ENCODE results near the gene SLC26A11. TPM values are rescaled to one million over a fixed set of nuclear protein-coding genes. Genes with fewer than 3 reads are reported as not detected.

SLC26A11 gene
- total and polyA plus RNA-seq, 2 experiments from 2014 or later = 11.4 to 13.9 TPM

- no peak for TF ChIP-seq EZH2 (IDR thresholded peaks at IDR 0.05; ENCODE audit: insufficient read depth, poor library complexity, severe bottlenecking)
- no peak for TF ChIP-seq EZH2phosphoT487 (IDR thresholded peaks at IDR 0.05; ENCODE audit: insufficient read depth, low read depth)
- no peaks in the 10 kb centered on the region for H3K9me2 ChIP-seq (ENCODE audit: insufficient read depth)
- no peak overlapping the region for H3K27ac ChIP-seq
- no peaks in the 10 kb centered on the region; the same call in 1 of the 2 replicates for H3K36me3 ChIP-seq (ENCODE audit: low read depth)
- H3K9me3 ChIP-seq (ENCODE audit: low read depth) = no peaks in the 10 kb centered on the region
- no peak for DNase-seq
- no peaks in the 10 kb centered on the region for H3F3A ChIP-seq (ENCODE audit: insufficient read depth)
- in situ Hi-C loops (cut with MboI) = no loop called here
- H3K4me3 ChIP-seq = no peak overlapping the region
- H3K79me2 ChIP-seq (ENCODE audit: insufficient read depth) = no peaks in the 10 kb centered on the region
- H4K20me1 ChIP-seq (ENCODE audit: insufficient read depth) = no peaks in the 10 kb centered on the region
- H3K4me1 ChIP-seq (ENCODE audit: insufficient read depth) = no peaks in the 10 kb centered on the region
- H3K9ac ChIP-seq = no peak overlapping the region
- WGBS, 2 experiments (ENCODE audit: low coverage in 1 of 2, low lambda C conversion rate in 2 of 2, missing lambda C conversion rate in 2 of 2) = 92 to 93% methylated on average over 18 to 22 of the region's 22 CpGs
- H2AFZ ChIP-seq = no peak overlapping the region
- H3K4me2 ChIP-seq (ENCODE audit: unreplicated experiment) = no peak overlapping the region
- H3K27me3 ChIP-seq (replicated peaks; ENCODE audit: insufficient read depth) = no peaks in the 10 kb centered on the region
These were observed 8.1 kb upstream of the SLC26A11 start for GRCh38 chr17:80212109-80212508.

- no peaks in the 10 kb centered on the region for H4K20me1 ChIP-seq (ENCODE audit: insufficient read depth)
- H2AFZ ChIP-seq = no peak overlapping the region
- H3K27ac ChIP-seq = no peak overlapping the region
- H3K9me2 ChIP-seq (ENCODE audit: insufficient read depth) = no peaks in the 10 kb centered on the region
- no peak overlapping the region for H3K4me3 ChIP-seq
- H3K9me3 ChIP-seq (ENCODE audit: low read depth) = no peaks in the 10 kb centered on the region
- H3K79me2 ChIP-seq (ENCODE audit: insufficient read depth) = no peaks in the 10 kb centered on the region
- H3F3A ChIP-seq (ENCODE audit: insufficient read depth) = no peaks in the 10 kb centered on the region
- H3K4me2 ChIP-seq (ENCODE audit: unreplicated experiment) = no peak overlapping the region
- no peak for DNase-seq
- TF ChIP-seq EZH2phosphoT487 (IDR thresholded peaks at IDR 0.05; ENCODE audit: insufficient read depth, low read depth) (no peak), EZH2 (IDR thresholded peaks at IDR 0.05; ENCODE audit: insufficient read depth, poor library complexity, severe bottlenecking) (no peak)
- in situ Hi-C loops (cut with MboI) = no loop called here
- no peaks in the 10 kb centered on the region; the same call in 1 of the 2 replicates for H3K36me3 ChIP-seq (ENCODE audit: low read depth)
- no peak overlapping the region for H3K9ac ChIP-seq
- H3K27me3 ChIP-seq (replicated peaks; ENCODE audit: insufficient read depth) = no peaks in the 10 kb centered on the region
- no peaks in the 10 kb centered on the region for H3K4me1 ChIP-seq (ENCODE audit: insufficient read depth)
- 90 to 91% methylated on average over 8 to 12 of the region's 12 CpGs for WGBS, 2 experiments (ENCODE audit: low coverage in 1 of 2, low lambda C conversion rate in 2 of 2, missing lambda C conversion rate in 2 of 2)
These were observed 7.7 kb upstream of the SLC26A11 start for GRCh38 chr17:80212511-80212910.

DNA sequence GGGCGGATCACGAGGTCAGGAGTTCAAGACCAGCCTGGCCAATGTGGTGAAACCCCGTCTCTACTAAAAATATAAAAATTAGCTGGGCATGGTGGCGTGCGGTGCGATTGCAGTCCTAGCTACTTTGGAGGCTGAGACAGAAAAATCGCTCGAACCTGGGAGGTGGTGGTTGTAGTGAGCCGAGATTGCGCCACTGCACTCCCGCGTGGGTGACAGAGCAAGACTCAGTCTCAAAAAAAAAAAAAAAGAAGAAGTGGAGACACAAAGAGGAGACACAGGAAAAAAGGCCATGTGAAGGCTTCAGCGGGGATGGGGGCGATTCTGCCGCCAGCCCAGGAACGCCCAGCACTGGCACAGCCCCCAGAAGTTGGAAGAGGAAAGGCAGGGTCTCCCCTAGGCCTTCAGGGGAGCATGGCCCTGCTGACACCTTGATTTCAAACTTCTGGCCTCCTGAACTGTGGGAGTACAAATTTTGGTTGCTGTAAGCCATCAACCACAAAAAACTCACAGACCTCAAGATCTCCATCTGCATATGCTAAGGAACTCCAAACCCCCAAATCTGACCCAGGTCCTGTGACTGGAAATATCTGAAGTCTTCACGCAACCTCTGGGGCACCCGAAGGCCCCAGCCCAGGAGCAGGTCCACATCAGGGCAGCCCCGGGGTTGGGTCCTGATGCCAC lies 7.1 kb upstream of the SLC26A11 start:
- no peaks in the 10 kb centered on the region for H4K20me1 ChIP-seq (ENCODE audit: insufficient read depth)
- H3K4me1 ChIP-seq (ENCODE audit: insufficient read depth) = no peaks in the 10 kb centered on the region
- H3K27ac ChIP-seq = no peak overlapping the region
- no peak overlapping the region for H3K4me3 ChIP-seq
- no peak overlapping the region for H3K4me2 ChIP-seq (ENCODE audit: unreplicated experiment)
- 91 to 95% methylated on average over 19 of the region's 19 CpGs for WGBS, 2 experiments (ENCODE audit: low coverage in 1 of 2, low lambda C conversion rate in 2 of 2, missing lambda C conversion rate in 2 of 2)
- no peaks in the 10 kb centered on the region; the same call in 1 of the 2 replicates for H3K36me3 ChIP-seq (ENCODE audit: low read depth)
- H3K9me3 ChIP-seq (ENCODE audit: low read depth) = no peaks in the 10 kb centered on the region
- 0 out of 2 replicates have a peak, but pooled peaks cover 5% of the 10 kb centered on the region for H3K79me2 ChIP-seq (ENCODE audit: insufficient read depth)
- H3K27me3 ChIP-seq (replicated peaks; ENCODE audit: insufficient read depth) = no peaks in the 10 kb centered on the region
- H3K9ac ChIP-seq = no peak overlapping the region
- H2AFZ ChIP-seq = no peak overlapping the region
- in situ Hi-C loops (cut with MboI) = no loop called here
- TF ChIP-seq EZH2 (IDR thresholded peaks at IDR 0.05; ENCODE audit: insufficient read depth, poor library complexity, severe bottlenecking) (no peak), EZH2phosphoT487 (IDR thresholded peaks at IDR 0.05; ENCODE audit: insufficient read depth, low read depth) (no peak)
- no peaks in the 10 kb centered on the region for H3K9me2 ChIP-seq (ENCODE audit: insufficient read depth)
- DNase-seq = no peak
- H3F3A ChIP-seq (ENCODE audit: insufficient read depth) = no peaks in the 10 kb centered on the region

DNA sequence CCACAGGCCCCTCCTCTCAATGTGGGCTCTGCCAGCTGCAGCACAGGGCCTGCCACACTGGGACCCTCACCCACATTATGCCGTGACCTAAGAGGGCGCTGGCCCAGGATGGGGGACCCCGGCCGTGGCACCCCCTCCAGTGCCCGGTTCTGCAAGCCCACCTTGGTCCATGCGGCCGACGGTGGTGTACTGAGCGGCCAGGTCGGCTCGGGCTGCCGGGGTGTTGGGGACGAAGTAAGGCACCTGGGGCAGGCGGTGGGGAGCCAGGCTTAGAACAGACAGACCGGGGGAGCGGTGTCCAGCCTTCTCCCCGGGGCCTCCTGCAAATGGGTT lies 6.6 kb upstream of the SLC26A11 start:
- Histone ChIP-seq H3F3A (ENCODE audit: insufficient read depth) (no peaks in the 10 kb centered on the region), H3K27ac (no peak overlapping the region), H3K4me2 (ENCODE audit: unreplicated experiment) (no peak overlapping the region), H3K9ac (no peak overlapping the region), H2AFZ (no peak overlapping the region), H3K27me3 (replicated peaks; ENCODE audit: insufficient read depth) (no peaks in the 10 kb centered on the region), H3K36me3 (ENCODE audit: low read depth) (no peaks in the 10 kb centered on the region; the same call in 1 of the 2 replicates), H3K79me2 (ENCODE audit: insufficient read depth) (peaks cover 10% of the 10 kb centered on the region), H3K9me2 (ENCODE audit: insufficient read depth) (no peaks in the 10 kb centered on the region), H3K4me3 (no peak overlapping the region), H3K4me1 (ENCODE audit: insufficient read depth) (no peaks in the 10 kb centered on the region), H3K9me3 (ENCODE audit: low read depth) (no peaks in the 10 kb centered on the region), H4K20me1 (ENCODE audit: insufficient read depth) (no peaks in the 10 kb centered on the region)
- DNase-seq = no peak
- TF ChIP-seq EZH2 (IDR thresholded peaks at IDR 0.05; ENCODE audit: insufficient read depth, poor library complexity, severe bottlenecking) (no peak), EZH2phosphoT487 (IDR thresholded peaks at IDR 0.05; ENCODE audit: insufficient read depth, low read depth) (no peak)
- in situ Hi-C loops (cut with MboI) = no loop called here
- 93 to 96% methylated on average over 14 to 17 of the region's 17 CpGs for WGBS, 2 experiments (ENCODE audit: low coverage in 1 of 2, low lambda C conversion rate in 2 of 2, missing lambda C conversion rate in 2 of 2)
